ENCODE results near the gene RAD51B. TPM values are rescaled to one million over a fixed set of nuclear protein-coding genes. Genes with fewer than 3 reads are reported as not detected.

Gene RAD51B
- total RNA-seq, 1 experiment from 2014 or later, result 8.5 TPM

- Histone ChIP-seq H3K4me3 (ENCODE audit: low read depth in 2 of 2, low read length in 2 of 2) (no peak overlapping the region), H3K36me3 (ENCODE audit: control insufficient read depth, insufficient read depth, low read length) (no peaks in the 10 kb centered on the region), H3K27me3 (ENCODE audit: control insufficient read depth, insufficient read depth, low read length) (no peaks in the 10 kb centered on the region), H3K9me3 (ENCODE audit: control insufficient read depth, insufficient read depth, low read depth, low read length) (no peaks in the 10 kb centered on the region), H3K4me1 (ENCODE audit: control insufficient read depth, insufficient read depth, low read length) (no peaks in the 10 kb centered on the region), H3K27ac (ENCODE audit: low read length) (no peak overlapping the region)
- ChIA-PET POLR2A (no interaction called here), CTCF (no interaction called here)
- TF ChIP-seq POLR2AphosphoS5 (IDR thresholded peaks at IDR 0.05; ENCODE audit: low read depth, low read length) (no peak), REST (IDR thresholded peaks at IDR 0.05; ENCODE audit: insufficient read depth in 1 of 2, low read depth in 2 of 2, low read length in 1 of 2) (no peak), TCF7L2 (IDR thresholded peaks at IDR 0.05; ENCODE audit: low read depth, low read length) (no peak), SIN3A (IDR thresholded peaks at IDR 0.05; ENCODE audit: borderline replicate concordance, insufficient read depth, low read depth, low read length) (no peak)
- TF ChIP-seq, protein P1, sequence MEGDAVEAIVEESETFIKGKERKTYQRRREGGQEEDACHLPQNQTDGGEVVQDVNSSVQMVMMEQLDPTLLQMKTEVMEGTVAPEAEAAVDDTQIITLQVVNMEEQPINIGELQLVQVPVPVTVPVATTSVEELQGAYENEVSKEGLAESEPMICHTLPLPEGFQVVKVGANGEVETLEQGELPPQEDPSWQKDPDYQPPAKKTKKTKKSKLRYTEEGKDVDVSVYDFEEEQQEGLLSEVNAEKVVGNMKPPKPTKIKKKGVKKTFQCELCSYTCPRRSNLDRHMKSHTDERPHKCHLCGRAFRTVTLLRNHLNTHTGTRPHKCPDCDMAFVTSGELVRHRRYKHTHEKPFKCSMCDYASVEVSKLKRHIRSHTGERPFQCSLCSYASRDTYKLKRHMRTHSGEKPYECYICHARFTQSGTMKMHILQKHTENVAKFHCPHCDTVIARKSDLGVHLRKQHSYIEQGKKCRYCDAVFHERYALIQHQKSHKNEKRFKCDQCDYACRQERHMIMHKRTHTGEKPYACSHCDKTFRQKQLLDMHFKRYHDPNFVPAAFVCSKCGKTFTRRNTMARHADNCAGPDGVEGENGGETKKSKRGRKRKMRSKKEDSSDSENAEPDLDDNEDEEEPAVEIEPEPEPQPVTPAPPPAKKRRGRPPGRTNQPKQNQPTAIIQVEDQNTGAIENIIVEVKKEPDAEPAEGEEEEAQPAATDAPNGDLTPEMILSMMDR (IDR thresholded peaks at IDR 0.05), result no peak
- no TSS peak for BruUV-seq (replicated peaks)
- no peak for ATAC-seq
- no peak for DNase-seq (ENCODE audit: low read depth, low spot score)
- in situ Hi-C loops (cut with HindIII; ENCODE audit: low pct_unique_long_range_greater_than_20kb, low sequenced_read_pairs), result no loop called here
- intact Hi-C loops (cut with micrococcal nuclease; ENCODE audit: unreplicated experiment), result no loop called here
These were observed 492.7 kb downstream of the RAD51B start for GRCh38 chr14:68312300-68312699.

GRCh38 chr14:68312884-68313610 is 493.5 kb downstream of the RAD51B start:
- no peak for DNase-seq (ENCODE audit: low read depth, low spot score)
- intact Hi-C loops (cut with micrococcal nuclease; ENCODE audit: unreplicated experiment), result no loop called here
- H3K27ac ChIP-seq (ENCODE audit: low read length), result no peak overlapping the region
- H3K27me3 ChIP-seq (ENCODE audit: control insufficient read depth, insufficient read depth, low read length), result no peaks in the 10 kb centered on the region
- ATAC-seq, result no peak
- BruUV-seq (replicated peaks), result no TSS peak
- H3K4me3 ChIP-seq (ENCODE audit: low read depth in 2 of 2, low read length in 2 of 2), result no peak overlapping the region
- ChIA-PET CTCF (no interaction called here), POLR2A (no interaction called here)
- no peaks in the 10 kb centered on the region for H3K36me3 ChIP-seq (ENCODE audit: control insufficient read depth, insufficient read depth, low read length)
- H3K4me1 ChIP-seq (ENCODE audit: control insufficient read depth, insufficient read depth, low read length), result no peaks in the 10 kb centered on the region
- TF ChIP-seq, protein P1 (IDR thresholded peaks at IDR 0.05), result no peak
- TF ChIP-seq REST (IDR thresholded peaks at IDR 0.05; ENCODE audit: insufficient read depth in 1 of 2, low read depth in 2 of 2, low read length in 1 of 2) (no peak), SIN3A (IDR thresholded peaks at IDR 0.05; ENCODE audit: borderline replicate concordance, insufficient read depth, low read depth, low read length) (no peak)
- H3K9me3 ChIP-seq (ENCODE audit: control insufficient read depth, insufficient read depth, low read depth, low read length), result no peaks in the 10 kb centered on the region
- in situ Hi-C loops (cut with HindIII; ENCODE audit: low pct_unique_long_range_greater_than_20kb, low sequenced_read_pairs), result no loop called here
